A673 (cell line): Measurements from ENCODE around the gene GBA3. TPM values are rescaled to one million over a fixed set of nuclear protein-coding genes. Genes with fewer than 3 reads are reported as not detected.

Source experiments
- BruUV-seq: library from RNA; stranded (reverse); fragments of 400-500 nt; replicated peaks from 2 replicates; lab custom pipeline; 2021; lab: Mats Ljungman, UMichigan
- CTCF ChIA-PET: fragments of 300-600 bp; sonication (Branson Sonifier 250); formaldehyde crosslinking; loops from one replicate; lab custom pipeline; 2022; ENCODE audit warnings: antibody characterized with exemption; lab: Charles Lee
- POLR2A ChIA-PET: fragments of 300-600 bp; sonication (Branson Sonifier 250); formaldehyde crosslinking; loops from one replicate; lab custom pipeline; 2022; ENCODE audit warnings: antibody characterized with exemption; ENCODE audit not compliant: low non-redundant PET; lab: Charles Lee
- DNase-seq: peaks from one replicate; pipeline ENCODE4 v3.0.0-alpha.2; 2015; ENCODE audit warnings: low spot score
- H3K27ac ChIP-seq: fragments of 200-600 bp; sonication (generic); 2 replicates; pipeline ENCODE4 v1.5.1; 2016; ENCODE audit warnings: mixed run types, low read depth, mild to moderate bottlenecking, mixed read lengths, antibody characterized with exemption, low read length; ENCODE audit not compliant: poor library complexity, severe bottlenecking
- H3K27me3 ChIP-seq: fragments of 200-600 bp; sonication (generic); replicated peaks from 2 replicates; pipeline ENCODE4 v1.6.1; 2017; ENCODE audit warnings: mixed run types, low read depth, mild to moderate bottlenecking, mixed read lengths, antibody characterized with exemption, low read length; ENCODE audit not compliant: insufficient read depth, poor library complexity
- H3K36me3 ChIP-seq: fragments of 200-600 bp; sonication (generic); 2 replicates; pipeline ENCODE4 v1.6.1; 2016; ENCODE audit warnings: mixed run types, mild to moderate bottlenecking, mixed read lengths, antibody characterized with exemption, low read length; ENCODE audit not compliant: insufficient read depth, poor library complexity, severe bottlenecking
- H3K4me1 ChIP-seq: fragments of 200-600 bp; sonication (generic); 2 replicates; pipeline ENCODE4 v1.6.1; 2017; ENCODE audit warnings: mixed run types, mild to moderate bottlenecking, mixed read lengths, antibody characterized with exemption, low read length; ENCODE audit not compliant: insufficient read depth, poor library complexity, severe bottlenecking
- H3K4me3 ChIP-seq: fragments of 200-600 bp; sonication (generic); 2 replicates; pipeline ENCODE4 v1.5.1; 2016; ENCODE audit warnings: low read depth, mixed run types, mild to moderate bottlenecking, mixed read lengths, low read length; ENCODE audit not compliant: poor library complexity, severe bottlenecking
- H3K9me3 ChIP-seq: fragments of 200-600 bp; sonication (generic); 2 replicates; pipeline ENCODE4 v1.6.1; 2016; ENCODE audit warnings: mixed run types, low read depth, mild to moderate bottlenecking, mixed read lengths, antibody characterized with exemption, low read length; ENCODE audit not compliant: poor library complexity, severe bottlenecking
- CTCF ChIP-seq: fragments of 300-800, 200-600 bp; sonication (generic); conservative IDR thresholded peaks from 2 replicates; pipeline ENCODE4 v1.5.1; 2017; ENCODE audit warnings: low read depth, mild to moderate bottlenecking, antibody characterized with exemption, low read length, moderate library complexity, mixed read lengths
- EZH2 ChIP-seq: fragments of 200-600 bp; sonication (generic); IDR thresholded peaks from 2 replicates; pipeline ENCODE4 v1.6.1; 2017; ENCODE audit warnings: borderline replicate concordance, low read depth, mild to moderate bottlenecking, mixed read lengths, antibody characterized with exemption, low read length; ENCODE audit not compliant: poor library complexity, severe bottlenecking
- intact Hi-C: fragments of 100-400 bp; cut with micrococcal nuclease; formaldehyde crosslinking; loops from one replicate; pipeline ENCODE4 v1.10.0; 2022; ENCODE audit not compliant: unreplicated experiment
- total RNA-seq: library from RNA; stranded (reverse); gene quantifications from 2 replicates; pipeline ENCODE4 v1.2.3, GENCODE V29; 2021

GBA3 gene
- total RNA-seq, 1 experiment from 2014 or later = not detected

DNA sequence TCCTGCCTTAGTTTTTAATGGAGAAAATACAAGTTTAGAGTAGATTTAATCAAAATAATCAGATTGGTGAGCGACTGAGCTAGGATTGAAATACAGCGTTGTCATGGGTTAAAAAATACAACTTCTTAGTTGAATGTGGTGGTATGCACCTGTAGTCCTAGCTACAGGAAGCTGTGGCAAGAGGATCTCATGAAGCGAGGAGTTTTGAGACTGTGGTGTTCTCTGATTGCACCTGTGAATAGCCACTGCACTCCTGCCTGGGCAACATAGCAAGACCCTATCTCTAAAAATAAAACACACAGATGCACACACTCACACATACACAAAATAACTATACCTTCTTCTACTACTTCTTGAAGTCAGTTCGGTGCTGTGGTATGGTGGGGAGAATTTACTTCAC lies 19.8 kb upstream of the GBA3 start:
- no peaks in the 10 kb centered on the region for H3K4me1 ChIP-seq
- DNase-seq = no peak
- ChIA-PET CTCF (no interaction called here), POLR2A (no interaction called here)
- H3K36me3 ChIP-seq = no peaks in the 10 kb centered on the region
- no peak overlapping the region for H3K4me3 ChIP-seq
- no peaks in the 10 kb centered on the region for H3K9me3 ChIP-seq
- no TSS peak for BruUV-seq
- intact Hi-C loops = loop anchor here (5.0 kb wide), 1 partner anchor 156 kb away; the partner anchor contains the start of gene ADGRA3
- H3K27me3 ChIP-seq = peaks cover 5% of the 10 kb centered on the region
- H3K27ac ChIP-seq = no peak overlapping the region
- TF ChIP-seq EZH2 (no peak), CTCF (no peak)

DNA sequence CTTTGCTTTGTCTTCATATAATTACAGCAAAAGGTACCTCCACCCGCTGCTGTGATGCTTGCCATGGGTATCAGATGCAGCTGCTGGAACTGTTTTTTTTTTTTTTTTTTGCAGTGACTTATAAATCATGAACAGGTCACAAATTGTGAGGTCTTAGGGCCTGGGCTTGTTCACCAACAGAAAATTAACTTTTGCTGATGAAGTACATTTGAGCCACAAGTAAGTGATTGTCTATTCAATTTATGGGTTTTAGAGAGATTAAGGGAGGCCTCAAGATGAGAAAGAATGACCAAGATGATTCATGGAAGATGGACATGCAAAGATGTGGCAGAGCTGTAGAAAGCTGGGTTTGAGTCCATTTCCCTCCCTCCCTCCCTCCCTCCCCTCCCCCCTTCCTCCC lies 18.0 kb upstream of the GBA3 start:
- BruUV-seq = no TSS peak
- TF ChIP-seq CTCF (no peak), EZH2 (no peak)
- ChIA-PET CTCF (no interaction called here), POLR2A (no interaction called here)
- Histone ChIP-seq H3K27me3 (peaks cover 5% of the 10 kb centered on the region), H3K4me3 (no peak overlapping the region), H3K9me3 (no peaks in the 10 kb centered on the region), H3K36me3 (no peaks in the 10 kb centered on the region), H3K27ac (no peak overlapping the region), H3K4me1 (no peaks in the 10 kb centered on the region)
- no peak for DNase-seq
- intact Hi-C loops = loop anchor here (5.0 kb wide), 1 partner anchor 157 kb away; the partner anchor contains the start of gene ADGRA3

DNA sequence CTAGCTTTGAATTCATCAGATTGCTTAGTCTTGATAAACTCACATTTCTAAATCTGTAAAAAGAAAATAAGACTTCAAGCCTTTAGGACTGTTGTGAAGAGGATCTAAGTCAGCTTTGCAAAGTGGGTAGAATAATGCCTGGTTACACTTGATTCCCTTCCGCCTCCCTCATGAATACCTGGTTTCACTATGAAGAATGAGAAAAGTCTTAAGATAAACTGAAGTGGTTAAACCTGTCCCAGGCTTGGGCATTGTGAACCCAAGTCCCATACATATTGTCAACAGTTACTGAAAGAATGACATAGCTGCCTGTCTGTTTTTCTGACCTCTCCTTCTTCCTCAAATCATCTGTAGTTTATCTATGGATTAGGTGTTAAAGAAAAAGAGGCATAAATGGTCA lies 16.7 kb upstream of the GBA3 start:
- Histone ChIP-seq H3K4me3 (no peak overlapping the region), H3K36me3 (no peaks in the 10 kb centered on the region), H3K9me3 (no peaks in the 10 kb centered on the region), H3K27me3 (peaks cover 5% of the 10 kb centered on the region), H3K4me1 (no peaks in the 10 kb centered on the region), H3K27ac (no peak overlapping the region)
- intact Hi-C loops = no loop called here
- BruUV-seq = no TSS peak
- CTCF ChIA-PET = no interaction called here
- TF ChIP-seq CTCF = no peak
- no peak for TF ChIP-seq EZH2
- POLR2A ChIA-PET = no interaction called here
- no peak for DNase-seq
